Measurements from ENCODE around the gene CELF4.

Gene CELF4

GRCh38 chr18:37274309-37275236 lies 291.0 kb downstream of the CELF4 start:
- no peak for DNase-seq

GRCh38 chr18:37272841-37273240 lies 292.8 kb downstream of the CELF4 start:
- DNase-seq: no peak

- no peak for DNase-seq
Observed at GRCh38 chr18:37272226-37272625, 293.4 kb downstream of the CELF4 start.

GRCh38 chr18:37270666-37271052 lies 294.9 kb downstream of the CELF4 start:
- no peak for DNase-seq

- peak; percentile 6 for DNase-seq
Observed at GRCh38 chr18:37270038-37270665, 295.4 kb downstream of the CELF4 start.

- DNase-seq: no peak
Observed at GRCh38 chr18:37266290-37266689, 299.3 kb downstream of the CELF4 start.

- no peak for DNase-seq
Observed at GRCh38 chr18:37265382-37265781, 300.2 kb downstream of the CELF4 start.

GRCh38 chr18:37264956-37265355 lies 300.6 kb downstream of the CELF4 start:
- no peak for DNase-seq

- no peak for DNase-seq
Observed at GRCh38 chr18:37261988-37262387, 303.6 kb downstream of the CELF4 start.

GRCh38 chr18:37261246-37261840 lies 304.3 kb downstream of the CELF4 start:
- no peak for DNase-seq

- DNase-seq: no peak
Observed at GRCh38 chr18:37260367-37261093, 305.1 kb downstream of the CELF4 start.

GRCh38 chr18:37259711-37260110 lies 305.9 kb downstream of the CELF4 start:
- DNase-seq: no peak

- no peak for DNase-seq
Observed at GRCh38 chr18:37258819-37259218, 306.8 kb downstream of the CELF4 start.

- no peak for DNase-seq
Observed at GRCh38 chr18:37258131-37258530, 307.5 kb downstream of the CELF4 start.

GRCh38 chr18:37254973-37255372 lies 310.6 kb downstream of the CELF4 start:
- no peak for DNase-seq

GRCh38 chr18:37254236-37254754 lies 311.3 kb downstream of the CELF4 start:
- DNase-seq: no peak

- no peak for DNase-seq
Observed at GRCh38 chr18:37253394-37254235, 312.0 kb downstream of the CELF4 start.

- DNase-seq: no peak
Observed at GRCh38 chr18:37252854-37253393, 312.7 kb downstream of the CELF4 start.

- DNase-seq: no peak
Observed at GRCh38 chr18:37252342-37252741, 313.3 kb downstream of the CELF4 start.

GRCh38 chr18:37251679-37252078 lies 313.9 kb downstream of the CELF4 start:
- DNase-seq: no peak

- no peak for DNase-seq
Observed at GRCh38 chr18:37249895-37250618, 315.5 kb downstream of the CELF4 start.

Measured in CD4-positive, alpha-beta T cell treated with Interleukin-10 for 1 hour (primary cell).